ENCODE data around the gene ZCCHC14.
"Not testable (repeated sequence)": the region's sequence is repeated elsewhere in the genome, so short reads cannot be mapped to it uniquely, and the experiment has no call there.

Gene ZCCHC14

DNA sequence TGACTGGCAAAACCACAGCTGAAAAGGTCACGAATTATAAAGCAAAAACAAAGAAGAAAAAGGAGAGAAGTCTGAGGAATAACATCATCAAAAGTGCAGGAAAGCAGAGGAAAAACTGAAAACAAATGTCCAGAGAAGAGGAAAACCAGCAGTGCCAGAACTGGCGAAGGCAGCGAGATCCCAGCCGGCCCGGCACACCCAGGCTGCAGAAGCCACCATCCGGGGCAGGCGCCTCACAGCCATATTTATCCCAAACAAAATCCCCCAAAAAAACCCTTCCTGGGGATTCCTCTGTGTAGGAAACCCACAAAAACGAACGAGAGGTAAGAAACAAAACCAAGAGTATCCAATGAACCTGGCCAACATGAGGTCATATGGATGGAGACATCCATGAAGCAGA, 10.6 kb downstream of the ZCCHC14 start:
- peaks cover 16% of the 10 kb centered on the region for H3K79me2 ChIP-seq (ENCODE audit: control insufficient read depth, low read length)

DNA sequence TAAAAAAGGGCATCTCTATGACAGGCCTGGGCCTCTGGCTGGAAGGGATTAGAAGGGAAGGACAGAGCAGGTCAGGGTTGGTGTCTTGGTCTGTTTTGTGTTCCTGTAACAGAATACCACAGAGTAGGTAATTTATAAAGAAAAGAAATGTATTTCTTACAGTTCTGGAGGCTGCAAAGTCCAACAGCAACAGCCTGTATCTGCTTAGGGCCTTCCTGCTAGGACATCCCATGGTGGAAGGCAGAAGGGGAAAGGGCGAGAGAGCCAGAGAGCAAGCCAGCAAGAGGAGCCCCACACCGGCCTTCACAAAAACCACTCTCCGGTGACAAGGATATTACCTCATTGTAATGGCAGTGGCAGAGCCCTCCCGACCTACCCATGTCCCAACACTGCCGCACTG, 11.1 kb downstream of the ZCCHC14 start:
- H3F3A ChIP-seq (ENCODE audit: control insufficient read depth, insufficient read depth); H3K9me2 ChIP-seq (replicated peaks; ENCODE audit: control insufficient read depth, low read length); H4K20me1 ChIP-seq (ENCODE audit: control insufficient read depth, insufficient read depth, low read depth, low read length); H3K27ac ChIP-seq (ENCODE audit: low read depth, low read length); H3K4me2 ChIP-seq (ENCODE audit: low read length); H3K27me3 ChIP-seq (ENCODE audit: control insufficient read depth, low read length); H3K4me3 ChIP-seq (ENCODE audit: low read length); H3K36me3 ChIP-seq (ENCODE audit: control insufficient read depth, low read length); H3K9me3 ChIP-seq (ENCODE audit: control insufficient read depth, insufficient read depth, low read length): not testable (repeated sequence)
- Histone ChIP-seq H3K4me1 (ENCODE audit: control insufficient read depth, low read length) (peaks cover 13% of the 10 kb centered on the region), H3K79me2 (ENCODE audit: control insufficient read depth, low read length) (peaks cover 16% of the 10 kb centered on the region)

More for the DNA sequence above, 10.6 kb downstream of the ZCCHC14 start:
- Histone ChIP-seq H3K27me3 (ENCODE audit: control insufficient read depth, low read length) (no peaks in the 10 kb centered on the region), H3K9me2 (replicated peaks; ENCODE audit: control insufficient read depth, low read length) (no peaks in the 10 kb centered on the region), H3K27ac (ENCODE audit: low read depth, low read length) (no peak overlapping the region), H3K4me2 (ENCODE audit: low read length) (no peak overlapping the region), H4K20me1 (ENCODE audit: control insufficient read depth, insufficient read depth, low read depth, low read length) (no peaks in the 10 kb centered on the region), H3K4me3 (ENCODE audit: low read length) (no peak overlapping the region), H3K36me3 (ENCODE audit: control insufficient read depth, low read length) (no peaks in the 10 kb centered on the region), H3K9me3 (ENCODE audit: control insufficient read depth, insufficient read depth, low read length) (no peaks in the 10 kb centered on the region), H3F3A (ENCODE audit: control insufficient read depth, insufficient read depth) (no peaks in the 10 kb centered on the region), H3K4me1 (ENCODE audit: control insufficient read depth, low read length) (peaks cover 11% of the 10 kb centered on the region)
- no peak for TF ChIP-seq EZH2phosphoT487 (IDR thresholded peaks at IDR 0.05; ENCODE audit: borderline replicate concordance, low read length)
- TF ChIP-seq, protein P1, sequence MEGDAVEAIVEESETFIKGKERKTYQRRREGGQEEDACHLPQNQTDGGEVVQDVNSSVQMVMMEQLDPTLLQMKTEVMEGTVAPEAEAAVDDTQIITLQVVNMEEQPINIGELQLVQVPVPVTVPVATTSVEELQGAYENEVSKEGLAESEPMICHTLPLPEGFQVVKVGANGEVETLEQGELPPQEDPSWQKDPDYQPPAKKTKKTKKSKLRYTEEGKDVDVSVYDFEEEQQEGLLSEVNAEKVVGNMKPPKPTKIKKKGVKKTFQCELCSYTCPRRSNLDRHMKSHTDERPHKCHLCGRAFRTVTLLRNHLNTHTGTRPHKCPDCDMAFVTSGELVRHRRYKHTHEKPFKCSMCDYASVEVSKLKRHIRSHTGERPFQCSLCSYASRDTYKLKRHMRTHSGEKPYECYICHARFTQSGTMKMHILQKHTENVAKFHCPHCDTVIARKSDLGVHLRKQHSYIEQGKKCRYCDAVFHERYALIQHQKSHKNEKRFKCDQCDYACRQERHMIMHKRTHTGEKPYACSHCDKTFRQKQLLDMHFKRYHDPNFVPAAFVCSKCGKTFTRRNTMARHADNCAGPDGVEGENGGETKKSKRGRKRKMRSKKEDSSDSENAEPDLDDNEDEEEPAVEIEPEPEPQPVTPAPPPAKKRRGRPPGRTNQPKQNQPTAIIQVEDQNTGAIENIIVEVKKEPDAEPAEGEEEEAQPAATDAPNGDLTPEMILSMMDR (IDR thresholded peaks at IDR 0.05; ENCODE audit: low read depth, low read length, poor library complexity, severe bottlenecking): no peak

DNA sequence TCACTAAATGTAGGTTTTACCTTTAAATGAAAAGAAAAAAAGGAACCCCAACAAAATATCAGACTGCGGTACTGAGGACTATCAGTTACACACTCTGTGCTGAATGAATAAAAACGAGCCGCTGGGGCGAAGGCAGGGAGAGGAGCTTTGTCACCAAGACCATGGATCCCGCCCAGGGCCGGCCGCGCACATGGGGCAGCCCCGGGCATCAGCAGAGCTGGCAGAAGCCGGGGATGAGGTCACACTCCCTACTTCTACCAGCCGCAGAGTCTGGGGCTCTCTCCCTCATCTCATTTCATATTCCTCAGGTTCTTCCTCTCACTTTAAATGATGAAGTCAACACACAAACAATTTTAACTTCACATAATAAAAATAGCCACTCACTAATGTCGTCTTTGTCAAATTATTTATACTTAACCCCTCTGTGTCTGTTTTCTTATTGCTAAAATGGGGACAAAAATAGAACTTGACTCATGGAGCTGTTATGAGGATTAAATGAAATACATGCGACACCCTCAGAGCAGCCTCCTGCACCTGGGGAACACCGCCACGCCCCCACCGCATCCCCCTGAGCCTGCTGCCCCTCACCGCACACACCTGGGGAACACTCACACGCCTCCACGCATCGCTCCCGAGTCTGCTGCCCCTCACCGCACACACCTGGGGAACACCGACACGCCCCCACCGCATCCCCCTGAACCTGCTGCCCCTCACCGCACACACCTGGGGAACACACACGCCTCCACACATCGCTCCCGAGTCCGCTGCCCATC, 15.4 kb downstream of the ZCCHC14 start:
- not testable (repeated sequence) for H4K20me1 ChIP-seq (ENCODE audit: control insufficient read depth, insufficient read depth, low read depth, low read length); H3K4me3 ChIP-seq (ENCODE audit: low read length); H3K9me2 ChIP-seq (replicated peaks; ENCODE audit: control insufficient read depth, low read length); H3K36me3 ChIP-seq (ENCODE audit: control insufficient read depth, low read length); H3K9me3 ChIP-seq (ENCODE audit: control insufficient read depth, insufficient read depth, low read length); H3K27ac ChIP-seq (ENCODE audit: low read depth, low read length); H3K27me3 ChIP-seq (ENCODE audit: control insufficient read depth, low read length); H3F3A ChIP-seq (ENCODE audit: control insufficient read depth, insufficient read depth)
- Histone ChIP-seq H3K79me2 (ENCODE audit: control insufficient read depth, low read length) (peaks cover 27% of the 10 kb centered on the region), H3K4me1 (ENCODE audit: control insufficient read depth, low read length) (peaks cover 13% of the 10 kb centered on the region), H3K4me2 (ENCODE audit: low read length) (peak overlapping the region; percentile 10)

DNA sequence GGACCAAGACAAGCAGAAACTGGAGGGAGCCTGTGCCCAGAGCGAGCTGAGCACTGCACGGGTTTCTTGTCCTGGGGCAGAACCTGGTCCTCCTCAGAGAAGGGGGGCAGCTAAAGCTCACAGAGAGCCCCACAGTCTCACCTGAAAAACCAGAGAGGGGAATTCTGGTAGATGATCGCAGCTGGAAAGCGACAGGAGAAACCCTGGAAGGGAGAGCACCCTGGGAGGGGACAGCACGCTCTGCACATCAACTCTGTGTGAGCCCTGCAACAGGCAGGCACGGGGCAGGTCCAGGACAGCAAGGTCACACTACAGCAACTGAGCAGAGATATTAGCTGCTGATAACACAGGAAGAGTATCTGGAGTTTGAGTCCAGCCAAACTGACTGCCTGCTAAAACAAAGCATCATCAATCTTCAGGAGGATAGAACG, 18.2 kb downstream of the ZCCHC14 start:
- Histone ChIP-seq H3K79me2 (ENCODE audit: control insufficient read depth, low read length) (peaks cover 33% of the 10 kb centered on the region), H3K4me1 (ENCODE audit: control insufficient read depth, low read length) (peaks cover 13% of the 10 kb centered on the region), H3K9me3 (ENCODE audit: control insufficient read depth, insufficient read depth, low read length) (no peaks in the 10 kb centered on the region), H3K9me2 (replicated peaks; ENCODE audit: control insufficient read depth, low read length) (no peaks in the 10 kb centered on the region), H3K4me2 (ENCODE audit: low read length) (no peak overlapping the region), H3K4me3 (ENCODE audit: low read length) (no peak overlapping the region), H4K20me1 (ENCODE audit: control insufficient read depth, insufficient read depth, low read depth, low read length) (0 out of 2 replicates have a peak, but pooled peaks cover 3% of the 10 kb centered on the region), H3K27ac (ENCODE audit: low read depth, low read length) (no peak overlapping the region), H3F3A (ENCODE audit: control insufficient read depth, insufficient read depth) (no peaks in the 10 kb centered on the region), H3K27me3 (ENCODE audit: control insufficient read depth, low read length) (no peaks in the 10 kb centered on the region), H3K36me3 (ENCODE audit: control insufficient read depth, low read length) (no peaks in the 10 kb centered on the region)
- no peak for TF ChIP-seq EZH2phosphoT487 (IDR thresholded peaks at IDR 0.05; ENCODE audit: borderline replicate concordance, low read length)
- TF ChIP-seq, protein P1 (IDR thresholded peaks at IDR 0.05; ENCODE audit: low read depth, low read length, poor library complexity, severe bottlenecking): no peak

Data from DOHH2 (cell line).